MM.1S (cell line): ENCODE results near the gene PCDHA8.
"Not testable (repeated sequence)": the region's sequence is repeated elsewhere in the genome, so short reads cannot be mapped to it uniquely, and the experiment has no call there.

Experiments used
- DNase-seq: peaks from one replicate; pipeline ENCODE4 v3.0.0-alpha.2; 2015
- H2AFZ ChIP-seq: fragments of 300-600 bp; sonication (generic); 2 replicates; pipeline ENCODE4 v1.6.0; 2016; ENCODE audit warnings: antibody characterized with exemption, low read length
- H3F3A ChIP-seq: fragments of 300-600 bp; sonication (generic); 2 replicates; pipeline ENCODE4 v1.6.1; 2016; ENCODE audit warnings: mild to moderate bottlenecking, antibody characterized with exemption, low read length, moderate library complexity, mixed read lengths; ENCODE audit not compliant: insufficient read depth
- H3K27ac ChIP-seq: fragments of 300-600 bp; sonication (generic); 2 replicates; pipeline ENCODE4 v1.5.1; 2016; ENCODE audit warnings: mild to moderate bottlenecking, low read length
- H3K27me3 ChIP-seq: fragments of 300-600 bp; sonication (generic); replicated peaks from 2 replicates; pipeline ENCODE4 v1.6.0; 2016; ENCODE audit warnings: low read length; ENCODE audit not compliant: insufficient read depth
- H3K36me3 ChIP-seq: fragments of 300-600 bp; sonication (generic); replicated peaks from 2 replicates; pipeline ENCODE4 v1.6.1; 2016; ENCODE audit warnings: mild to moderate bottlenecking, low read length, mixed read lengths; ENCODE audit not compliant: insufficient read depth
- H3K4me1 ChIP-seq: fragments of 300-600 bp; sonication (generic); 2 replicates; pipeline ENCODE4 v1.6.1; 2016; ENCODE audit warnings: low read length, mixed read lengths
- H3K4me2 ChIP-seq: fragments of 300-600 bp; sonication (generic); 2 replicates; pipeline ENCODE4 v1.6.0; 2016; ENCODE audit warnings: low read depth, low read length
- H3K4me3 ChIP-seq: fragments of 300-600 bp; sonication (generic); 2 replicates; pipeline ENCODE4 v1.5.1; 2016; ENCODE audit warnings: low read length, mixed read lengths
- H3K79me2 ChIP-seq: fragments of 300-600 bp; sonication (generic); 2 replicates; pipeline ENCODE4 v1.6.1; 2016; ENCODE audit warnings: mixed run types, low read length, mixed read lengths
- H3K9ac ChIP-seq: fragments of 300-600 bp; sonication (generic); 2 replicates; pipeline ENCODE4 v1.6.1; 2016; ENCODE audit warnings: low read length, mixed read lengths
- H3K9me2 ChIP-seq: fragments of 300-600 bp; sonication (generic); replicated peaks from 2 replicates; pipeline ENCODE4 v1.6.1; 2016; ENCODE audit warnings: mild to moderate bottlenecking, low read length, mixed read lengths; ENCODE audit not compliant: insufficient read depth
- H3K9me3 ChIP-seq: fragments of 300-600 bp; sonication (generic); replicated peaks from 2 replicates; pipeline ENCODE4 v1.6.1; 2016; ENCODE audit warnings: mild to moderate bottlenecking, low read length, mixed read lengths; ENCODE audit not compliant: insufficient read depth
- H4K20me1 ChIP-seq: fragments of 300-600 bp; sonication (generic); 2 replicates; pipeline ENCODE4 v1.6.1; 2016; ENCODE audit warnings: mild to moderate bottlenecking, low read length, moderate library complexity, mixed read lengths; ENCODE audit not compliant: insufficient read depth
- EZH2 ChIP-seq: fragments of 300-600 bp; sonication (generic); optimal IDR thresholded peaks from 2 replicates; pipeline ENCODE3; 2017; ENCODE audit warnings: low read depth, mild to moderate bottlenecking, antibody characterized with exemption, low read length, mixed read lengths
- EZH2phosphoT487 ChIP-seq: fragments of 300-600 bp; sonication (generic); IDR thresholded peaks from 2 replicates; pipeline ENCODE4 v1.6.1; 2018; ENCODE audit warnings: antibody characterized with exemption, low read length
- TF ChIP-seq, protein P1 (sequence below): fragments of 300-600 bp; sonication (generic); IDR thresholded peaks from 2 replicates; pipeline ENCODE4 v1.5.1; 2016; ENCODE audit warnings: antibody characterized with exemption, low read length, mixed read lengths

Gene PCDHA8

GRCh38 chr5:140869555-140869886 is 28.5 kb downstream of the PCDHA8 start:
- no peaks in the 10 kb centered on the region for H3K36me3 ChIP-seq
- no peak for TF ChIP-seq EZH2phosphoT487
- TF ChIP-seq, protein P1, sequence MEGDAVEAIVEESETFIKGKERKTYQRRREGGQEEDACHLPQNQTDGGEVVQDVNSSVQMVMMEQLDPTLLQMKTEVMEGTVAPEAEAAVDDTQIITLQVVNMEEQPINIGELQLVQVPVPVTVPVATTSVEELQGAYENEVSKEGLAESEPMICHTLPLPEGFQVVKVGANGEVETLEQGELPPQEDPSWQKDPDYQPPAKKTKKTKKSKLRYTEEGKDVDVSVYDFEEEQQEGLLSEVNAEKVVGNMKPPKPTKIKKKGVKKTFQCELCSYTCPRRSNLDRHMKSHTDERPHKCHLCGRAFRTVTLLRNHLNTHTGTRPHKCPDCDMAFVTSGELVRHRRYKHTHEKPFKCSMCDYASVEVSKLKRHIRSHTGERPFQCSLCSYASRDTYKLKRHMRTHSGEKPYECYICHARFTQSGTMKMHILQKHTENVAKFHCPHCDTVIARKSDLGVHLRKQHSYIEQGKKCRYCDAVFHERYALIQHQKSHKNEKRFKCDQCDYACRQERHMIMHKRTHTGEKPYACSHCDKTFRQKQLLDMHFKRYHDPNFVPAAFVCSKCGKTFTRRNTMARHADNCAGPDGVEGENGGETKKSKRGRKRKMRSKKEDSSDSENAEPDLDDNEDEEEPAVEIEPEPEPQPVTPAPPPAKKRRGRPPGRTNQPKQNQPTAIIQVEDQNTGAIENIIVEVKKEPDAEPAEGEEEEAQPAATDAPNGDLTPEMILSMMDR = peak; percentile 47
- H3K4me3 ChIP-seq = peak overlapping the region; percentile 50
- no peak overlapping the region for H3K27ac ChIP-seq
- no peaks in the 10 kb centered on the region for H4K20me1 ChIP-seq
- no peaks in the 10 kb centered on the region for H3K9me3 ChIP-seq
- no peaks in the 10 kb centered on the region for H3K9me2 ChIP-seq
- no peaks in the 10 kb centered on the region for H3K4me1 ChIP-seq
- H3F3A ChIP-seq = no peaks in the 10 kb centered on the region
- no peak overlapping the region for H3K9ac ChIP-seq
- H3K4me2 ChIP-seq = peak overlapping the region; percentile 67
- H2AFZ ChIP-seq = peak overlapping the region; percentile 75; the same call in 1 of the 2 replicates
- no peak for DNase-seq
- H3K79me2 ChIP-seq = no peaks in the 10 kb centered on the region
- H3K27me3 ChIP-seq = no peaks in the 10 kb centered on the region

DNA sequence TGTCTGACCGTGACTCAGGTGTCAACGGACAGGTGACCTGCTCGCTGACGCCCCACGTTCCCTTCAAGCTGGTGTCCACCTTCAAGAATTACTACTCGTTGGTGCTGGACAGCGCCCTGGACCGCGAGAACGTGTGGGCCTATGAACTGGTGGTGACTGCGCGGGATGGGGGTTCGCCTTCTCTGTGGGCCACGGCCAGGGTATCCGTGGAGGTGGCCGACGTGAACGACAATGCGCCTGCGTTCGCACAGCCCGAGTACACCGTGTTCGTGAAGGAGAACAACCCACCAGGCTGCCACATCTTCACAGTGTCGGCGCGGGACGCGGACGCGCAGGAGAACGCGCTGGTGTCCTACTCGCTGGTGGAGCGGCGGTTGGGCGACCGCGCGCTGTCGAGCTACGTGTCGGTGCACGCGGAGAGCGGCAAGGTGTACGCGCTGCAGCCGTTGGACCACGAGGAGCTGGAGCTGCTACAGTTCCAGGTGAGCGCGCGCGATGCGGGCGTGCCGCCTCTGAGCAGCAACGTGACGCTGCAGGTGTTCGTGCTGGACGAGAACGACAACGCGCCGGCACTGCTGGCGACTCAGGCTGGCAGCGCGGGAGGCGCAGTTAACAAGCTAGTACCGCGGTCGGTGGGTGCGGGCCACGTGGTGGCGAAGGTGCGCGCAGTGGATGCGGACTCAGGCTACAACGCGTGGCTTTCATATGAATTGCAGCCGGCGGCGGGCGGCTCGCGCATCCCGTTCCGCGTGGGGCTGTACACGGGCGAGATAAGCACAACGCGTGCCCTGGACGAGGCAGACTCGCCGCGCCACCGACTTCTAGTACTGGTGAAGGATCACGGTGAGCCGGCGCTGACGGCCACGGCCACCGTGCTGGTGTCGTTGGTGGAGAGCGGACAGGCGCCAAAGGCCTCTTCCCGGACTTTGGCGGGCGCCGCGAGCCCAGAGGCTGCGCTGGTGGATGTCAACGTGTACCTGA is 29.5 kb downstream of the PCDHA8 start:
- no peak for DNase-seq
- Histone ChIP-seq H3K4me1 (no peaks in the 10 kb centered on the region), H3K9me2 (no peaks in the 10 kb centered on the region), H3K4me3 (no peak overlapping the region), H3K79me2 (no peaks in the 10 kb centered on the region), H3K9me3 (no peaks in the 10 kb centered on the region), H3K27ac (no peak overlapping the region), H3F3A (no peaks in the 10 kb centered on the region), H2AFZ (no peak overlapping the region), H3K9ac (no peak overlapping the region), H4K20me1 (no peaks in the 10 kb centered on the region), H3K27me3 (no peaks in the 10 kb centered on the region), H3K4me2 (no peak overlapping the region), H3K36me3 (no peaks in the 10 kb centered on the region)
- TF ChIP-seq EZH2 (no peak), EZH2phosphoT487 (no peak)
- TF ChIP-seq, protein P1 = no peak

DNA sequence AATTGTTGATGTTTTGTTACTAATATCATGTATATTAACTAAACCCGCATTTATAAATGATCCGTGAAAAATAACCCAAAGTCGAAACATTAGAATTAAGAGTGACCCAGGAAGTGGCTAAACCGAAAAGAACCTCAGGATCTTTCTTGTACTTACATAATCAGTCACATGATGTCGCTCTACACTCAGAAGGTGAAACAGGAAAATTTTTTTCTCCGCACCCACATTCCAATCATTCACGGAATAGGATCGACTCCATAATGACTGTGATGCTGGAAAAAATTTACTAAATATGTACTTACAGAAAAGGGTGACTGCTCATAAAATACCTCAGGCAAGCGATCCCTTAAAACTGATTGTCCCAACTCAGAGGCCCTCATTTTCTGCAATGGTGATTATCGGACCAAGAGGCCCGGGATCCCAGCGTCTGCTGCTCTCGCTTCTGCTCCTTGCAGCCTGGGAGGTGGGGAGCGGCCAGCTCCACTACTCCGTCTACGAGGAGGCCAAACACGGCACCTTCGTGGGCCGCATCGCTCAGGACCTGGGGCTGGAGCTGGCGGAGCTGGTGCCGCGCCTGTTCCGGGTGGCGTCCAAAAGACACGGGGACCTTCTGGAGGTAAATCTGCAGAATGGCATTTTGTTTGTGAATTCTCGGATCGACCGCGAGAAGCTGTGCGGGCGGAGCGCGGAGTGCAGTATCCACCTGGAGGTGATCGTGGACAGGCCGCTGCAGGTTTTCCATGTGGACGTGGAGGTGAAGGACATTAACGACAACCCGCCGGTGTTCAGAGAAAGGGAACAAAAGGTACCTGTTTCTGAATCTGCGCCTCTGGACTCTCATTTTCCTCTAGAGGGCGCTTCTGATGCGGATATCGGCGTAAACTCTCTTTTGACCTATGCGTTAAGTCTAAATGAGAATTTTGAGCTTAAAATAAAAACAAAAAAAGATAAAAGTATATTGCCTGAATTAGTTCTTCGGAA is 34.4 kb downstream of the PCDHA8 start, which contains the start of gene PCDHA12:
Gene PCDHA12 (plus strand): TSS at position 224 of the 981 bp plus-strand sequence. CDS start 165 bp downstream, at position 389.
- no peak within 1 kb of the TSS for H3K27ac ChIP-seq
- no peaks in the 10 kb centered on the region for H3F3A ChIP-seq
- no peaks in the 10 kb centered on the region for H4K20me1 ChIP-seq
- H3K4me3 ChIP-seq = no peak within 1 kb of the TSS
- H3K4me2 ChIP-seq = no peak within 1 kb of the TSS
- no peaks in the 10 kb centered on the region for H3K9me2 ChIP-seq
- H3K9ac ChIP-seq = no peak within 1 kb of the TSS
- no peak within 1 kb of the TSS for H2AFZ ChIP-seq
- H3K9me3 ChIP-seq = no peaks in the 10 kb centered on the region
- H3K27me3 ChIP-seq = no peaks in the 10 kb centered on the region
- no peaks in the 10 kb centered on the region for H3K4me1 ChIP-seq
- no peak for DNase-seq
- TF ChIP-seq EZH2 (no peak), EZH2phosphoT487 (no peak)
- TF ChIP-seq, protein P1 = no peak
- H3K36me3 ChIP-seq = no peaks in the 10 kb centered on the region
- no peaks in the 10 kb centered on the region for H3K79me2 ChIP-seq

- H3K4me1 ChIP-seq, H3F3A ChIP-seq, H3K36me3 ChIP-seq, H3K9me3 ChIP-seq, H3K27ac ChIP-seq, H3K79me2 ChIP-seq, H3K9me2 ChIP-seq, H3K9ac ChIP-seq, H3K4me3 ChIP-seq, H3K4me2 ChIP-seq, H4K20me1 ChIP-seq, H3K27me3 ChIP-seq, DNase-seq, H2AFZ ChIP-seq: not testable (repeated sequence)
Observed at GRCh38 chr5:140876541-140877261, 35.7 kb downstream of the PCDHA8 start.
